Fibroblast of the aortic adventitia (primary cell): Measurements from ENCODE around the gene ENO2. TPM values are rescaled to one million over a fixed set of nuclear protein-coding genes. Genes with fewer than 3 reads are reported as not detected.

Source experiments
- DNase-seq: peaks from one replicate; pipeline ENCODE4 v3.0.0-alpha.2; 2010; ENCODE audit warnings: low read depth
- H3K4me3 ChIP-seq: 2 replicates; pipeline ENCODE4 v1.5.1; 2011; ENCODE audit warnings: low read depth, mild to moderate bottlenecking, control low read depth, low read length, moderate library complexity
- CTCF ChIP-seq: IDR thresholded peaks from 2 replicates; pipeline ENCODE4 v1.5.1; 2011; ENCODE audit warnings: mild to moderate bottlenecking, low read length, control low read depth, inconsistent platforms; ENCODE audit not compliant: insufficient read depth
- total RNA-seq: library from RNA; depleted of rRNA; stranded (reverse); fragments of >200 nt; gene quantifications from 2 replicates; pipeline ENCODE4 v1.2.3, GENCODE V29; 2012; ENCODE audit warnings: low replicate concordance

The ENO2 gene
- total RNA-seq, 1 donor, result 12.7 TPM

GRCh38 chr12:6958609-6959057 is 44.3 kb downstream of the ENO2 start:
- no peak for TF ChIP-seq CTCF
- no peak for DNase-seq
- no peak overlapping the region for H3K4me3 ChIP-seq

GRCh38 chr12:6959058-6959804 is 44.9 kb downstream of the ENO2 start:
- no peak for DNase-seq
- no peak for TF ChIP-seq CTCF
- H3K4me3 ChIP-seq, result no peak overlapping the region

- no peak for DNase-seq
- no peak for TF ChIP-seq CTCF
- no peak overlapping the region for H3K4me3 ChIP-seq
These were observed 45.6 kb downstream of the ENO2 start for GRCh38 chr12:6959805-6960592.

- TF ChIP-seq CTCF, result peak; percentile 15
- DNase-seq, result peak; percentile 31
These were observed 46.4 kb downstream of the ENO2 start for GRCh38 chr12:6960593-6961277.

GRCh38 chr12:6961278-6961694 is 46.9 kb downstream of the ENO2 start:
- no peak overlapping the region for H3K4me3 ChIP-seq
- DNase-seq, result no peak
- no peak for TF ChIP-seq CTCF

More at GRCh38 chr12:6960593-6961277, 46.4 kb downstream of the ENO2 start:
- no peak overlapping the region for H3K4me3 ChIP-seq

- DNase-seq, result peak; percentile 75
- H3K4me3 ChIP-seq, result peak overlapping the region; percentile 18
- TF ChIP-seq CTCF, result peak; percentile 63
These were observed 47.4 kb downstream of the ENO2 start for GRCh38 chr12:6961695-6962284.
